IPS-18c (cell line): ENCODE results near the gene SNAP23.
A peak's percentile ranks its signal among the peaks of the same experiment; 100 is the strongest.
"Not testable (repeated sequence)": the region's sequence is repeated elsewhere in the genome, so short reads cannot be mapped to it uniquely, and the experiment has no call there.

Experiments
- H3K4me3 ChIP-seq: 2 replicates; pipeline ENCODE4 v1.7.0; 2013; ENCODE audit warnings: low read depth, mild to moderate bottlenecking, low read length, moderate library complexity; ENCODE audit not compliant: insufficient read depth
- H3K9me3 ChIP-seq: one replicate; pipeline ENCODE4 v1.6.1; 2013; ENCODE audit warnings: mild to moderate bottlenecking, low read length, moderate library complexity; ENCODE audit not compliant: control insufficient read depth, insufficient read depth

The SNAP23 gene

DNA sequence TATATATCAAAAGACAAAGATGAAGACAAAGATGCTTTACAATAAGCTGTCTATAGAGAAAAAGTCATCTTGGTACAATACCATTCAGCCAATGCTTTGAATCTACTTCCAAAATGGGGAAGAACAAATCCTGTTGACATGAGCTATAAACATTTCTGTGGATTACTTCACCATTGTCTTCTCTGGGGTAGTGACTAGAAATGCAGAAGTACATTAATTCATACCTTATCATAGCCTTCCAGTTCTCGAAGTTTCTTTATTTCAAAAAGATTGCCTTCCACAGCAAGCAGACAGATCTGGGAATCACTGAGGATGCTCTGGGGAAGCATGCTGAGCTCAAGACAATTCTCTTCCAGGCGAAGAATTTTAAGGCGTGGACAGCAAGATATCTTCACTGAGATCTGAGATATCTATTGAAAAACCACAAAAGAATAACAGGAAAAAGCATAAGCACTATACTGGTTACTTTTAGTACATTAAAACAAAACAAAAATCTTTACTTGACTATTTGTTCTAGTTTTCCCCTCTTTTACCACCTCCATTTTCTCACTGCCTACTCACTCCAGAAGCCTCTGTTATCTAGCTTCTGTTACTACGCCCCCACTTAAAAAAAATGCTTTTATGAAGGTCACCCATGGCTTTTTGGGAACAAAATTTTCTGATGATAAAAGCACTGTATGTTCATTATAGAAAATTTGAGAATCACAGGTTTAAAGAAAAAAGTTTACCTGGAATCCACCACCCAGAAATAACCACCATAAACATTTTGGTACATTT, 49.6 kb downstream of the SNAP23 start:
- no peak overlapping the region for H3K4me3 ChIP-seq
- H3K9me3 ChIP-seq: peaks cover 3% of the 10 kb centered on the region

GRCh38 chr15:42547918-42548248, 52.4 kb downstream of the SNAP23 start:
- Histone ChIP-seq H3K4me3 (peak overlapping the region; percentile 95), H3K9me3 (peaks cover 3% of the 10 kb centered on the region)

DNA sequence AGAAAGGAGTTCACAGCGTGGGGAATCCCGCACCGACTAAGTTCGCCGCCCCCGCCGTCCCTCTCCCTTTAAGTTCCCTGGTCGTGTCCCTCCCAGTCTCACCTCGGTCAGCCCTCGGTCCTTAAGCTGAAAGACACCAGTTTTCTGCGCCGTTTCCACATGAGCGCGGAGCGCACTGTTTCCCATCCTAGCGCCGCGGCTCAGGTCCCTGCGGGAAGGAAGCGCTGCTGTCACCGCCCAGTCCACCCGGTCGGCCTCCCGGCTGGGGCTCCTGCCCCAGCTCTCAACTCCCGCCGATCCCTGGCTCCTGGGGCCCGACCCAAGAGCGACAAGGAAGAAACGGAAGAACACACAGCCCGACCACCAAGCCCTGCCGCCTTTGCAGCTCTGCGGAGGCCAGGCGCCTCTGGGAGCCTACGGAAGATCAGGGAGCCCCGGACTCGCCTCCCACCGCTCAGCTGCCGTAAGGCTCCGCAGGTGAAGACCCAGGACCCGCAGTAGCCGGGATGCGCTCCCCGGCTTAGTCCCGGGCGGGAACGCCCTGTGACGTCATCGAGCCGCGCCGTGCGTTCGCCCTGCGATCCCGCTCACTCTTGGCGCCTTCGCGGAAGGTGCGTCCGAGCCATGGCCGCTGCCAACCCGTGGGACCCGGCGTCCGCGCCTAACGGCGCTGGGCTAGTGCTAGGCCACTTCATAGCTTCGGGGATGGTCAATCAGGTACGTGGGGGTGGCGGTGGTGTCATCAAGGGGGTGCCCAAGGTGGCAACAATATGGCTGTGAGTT, 53.0 kb downstream of the SNAP23 start, which contains the start of the genes HAUS2 and LRRC57:
HAUS2 (plus strand) TSS at position 590 of the 783 bp plus-strand sequence; CDS start at position 625, 35 bp downstream.
LRRC57 (minus strand) TSS at position 545 of the 783 bp plus-strand sequence; CDS start at position 186, 359 bp downstream.
- Histone ChIP-seq H3K9me3 (peaks cover 3% of the 10 kb centered on the region), H3K4me3 (peak within 1 kb of the TSS; percentile 95)

GRCh38 chr15:42549032-42549491, 53.6 kb downstream of the SNAP23 start:
- Histone ChIP-seq H3K9me3 (peaks cover 3% of the 10 kb centered on the region), H3K4me3 (peak overlapping the region; percentile 95)

DNA sequence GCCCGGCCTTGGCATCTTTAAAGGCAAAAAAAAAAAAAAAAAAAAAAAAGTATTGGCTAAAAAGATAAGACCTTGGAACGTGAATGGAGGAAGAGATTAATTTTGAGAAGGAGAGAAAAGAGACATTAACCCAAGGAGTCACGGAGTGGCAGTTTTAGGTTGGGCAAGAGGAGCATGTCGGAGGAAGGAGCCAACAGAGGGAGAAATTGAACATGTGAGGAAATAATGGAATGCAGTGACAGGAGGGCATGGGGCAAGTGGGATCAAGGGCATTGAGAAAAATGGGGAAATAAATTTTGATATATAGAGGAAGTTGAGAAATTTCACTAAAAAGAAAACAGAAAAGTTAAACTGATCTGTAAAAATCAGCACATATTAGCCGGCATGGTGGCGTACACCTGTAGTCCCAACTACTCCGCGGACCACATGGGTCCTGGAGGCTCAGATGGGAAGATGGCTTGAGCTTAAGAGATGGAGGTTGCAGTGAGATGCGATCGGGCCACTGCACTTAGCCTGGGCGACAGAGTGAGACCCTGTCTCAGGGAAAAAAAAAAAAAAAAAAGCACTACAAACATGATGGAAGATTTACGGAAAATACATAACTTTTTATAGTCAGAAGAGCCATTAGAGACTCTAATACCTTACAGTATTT, 54.4 kb downstream of the SNAP23 start:
- Histone ChIP-seq H3K4me3 (peak overlapping the region; percentile 95; the same call in 1 of the 2 replicates), H3K9me3 (peaks cover 3% of the 10 kb centered on the region)

DNA sequence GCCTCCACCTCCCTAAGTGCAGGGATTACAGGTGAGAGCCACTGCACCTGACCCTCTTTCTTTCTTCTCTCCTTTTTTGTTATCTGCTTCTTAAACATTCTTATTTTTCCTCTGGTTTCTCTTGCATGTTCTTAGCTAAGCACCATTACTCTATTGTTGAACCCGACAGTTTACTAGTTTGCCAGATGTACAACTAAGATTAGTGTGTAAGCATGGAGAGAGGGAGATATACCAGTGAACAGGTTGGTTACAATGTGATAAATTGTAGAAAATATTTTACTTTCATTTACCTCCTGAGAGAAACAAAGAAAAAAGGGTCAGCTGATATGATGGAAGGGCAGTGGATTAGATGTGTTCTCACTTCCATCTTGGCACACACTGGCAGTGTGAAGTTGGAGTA, 58.1 kb downstream of the SNAP23 start:
- H3K9me3 ChIP-seq: peaks cover 3% of the 10 kb centered on the region

DNA sequence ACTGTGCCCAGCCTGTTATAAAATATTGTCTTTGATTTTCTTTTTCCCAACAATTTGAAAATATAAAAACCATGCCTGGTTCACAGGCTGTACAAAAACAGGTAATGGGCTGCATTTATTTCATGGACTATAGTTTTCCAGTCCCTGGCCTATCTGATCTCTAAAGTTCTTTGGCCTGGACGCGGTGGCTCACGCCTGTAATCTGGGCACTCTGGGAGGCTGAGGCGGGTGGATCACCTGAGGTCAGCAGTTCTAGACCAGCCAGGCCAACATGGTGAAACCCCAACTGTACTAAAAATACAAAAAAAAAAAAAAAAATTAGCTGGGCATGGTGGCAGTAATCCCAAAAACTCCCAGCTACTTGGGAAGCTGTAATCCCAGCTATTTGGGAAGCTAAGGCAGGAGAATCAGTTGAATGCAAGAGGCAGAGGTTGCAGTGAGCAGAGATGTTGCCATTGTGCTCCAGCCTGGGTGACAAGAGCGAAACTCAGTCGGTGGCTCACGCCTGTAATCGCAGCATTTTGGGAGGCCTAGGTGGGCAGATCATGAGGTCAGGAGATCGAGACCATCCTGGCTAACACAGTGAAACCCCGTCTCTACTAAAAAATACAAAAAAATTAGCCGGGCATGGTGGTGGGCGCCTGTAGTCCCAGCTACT, 61.2 kb downstream of the SNAP23 start:
- H3K9me3 ChIP-seq, H3K4me3 ChIP-seq: not testable (repeated sequence)

More for the DNA sequence above, 58.1 kb downstream of the SNAP23 start:
- H3K4me3 ChIP-seq: no peak overlapping the region

DNA sequence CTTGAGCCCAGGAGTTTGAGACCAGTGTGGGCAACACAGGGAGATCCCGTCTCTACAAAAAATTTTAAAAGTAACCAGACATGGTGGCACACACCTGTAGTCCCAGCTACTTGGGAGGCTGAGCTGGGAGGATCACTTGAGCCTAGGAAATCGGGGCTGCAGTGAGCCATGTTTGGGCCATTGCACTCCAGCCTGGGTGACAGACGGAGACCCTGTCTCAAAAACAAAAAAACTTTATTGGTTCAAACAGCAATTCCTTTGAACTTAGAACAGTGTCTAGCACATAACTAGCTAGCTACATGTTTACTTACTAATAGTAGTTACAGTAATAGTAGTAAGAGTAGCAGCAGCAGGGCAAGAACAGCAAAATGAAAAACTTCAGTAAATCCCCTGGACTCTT, 63.3 kb downstream of the SNAP23 start:
- H3K4me3 ChIP-seq: no peak overlapping the region
- no peaks in the 10 kb centered on the region for H3K9me3 ChIP-seq

DNA sequence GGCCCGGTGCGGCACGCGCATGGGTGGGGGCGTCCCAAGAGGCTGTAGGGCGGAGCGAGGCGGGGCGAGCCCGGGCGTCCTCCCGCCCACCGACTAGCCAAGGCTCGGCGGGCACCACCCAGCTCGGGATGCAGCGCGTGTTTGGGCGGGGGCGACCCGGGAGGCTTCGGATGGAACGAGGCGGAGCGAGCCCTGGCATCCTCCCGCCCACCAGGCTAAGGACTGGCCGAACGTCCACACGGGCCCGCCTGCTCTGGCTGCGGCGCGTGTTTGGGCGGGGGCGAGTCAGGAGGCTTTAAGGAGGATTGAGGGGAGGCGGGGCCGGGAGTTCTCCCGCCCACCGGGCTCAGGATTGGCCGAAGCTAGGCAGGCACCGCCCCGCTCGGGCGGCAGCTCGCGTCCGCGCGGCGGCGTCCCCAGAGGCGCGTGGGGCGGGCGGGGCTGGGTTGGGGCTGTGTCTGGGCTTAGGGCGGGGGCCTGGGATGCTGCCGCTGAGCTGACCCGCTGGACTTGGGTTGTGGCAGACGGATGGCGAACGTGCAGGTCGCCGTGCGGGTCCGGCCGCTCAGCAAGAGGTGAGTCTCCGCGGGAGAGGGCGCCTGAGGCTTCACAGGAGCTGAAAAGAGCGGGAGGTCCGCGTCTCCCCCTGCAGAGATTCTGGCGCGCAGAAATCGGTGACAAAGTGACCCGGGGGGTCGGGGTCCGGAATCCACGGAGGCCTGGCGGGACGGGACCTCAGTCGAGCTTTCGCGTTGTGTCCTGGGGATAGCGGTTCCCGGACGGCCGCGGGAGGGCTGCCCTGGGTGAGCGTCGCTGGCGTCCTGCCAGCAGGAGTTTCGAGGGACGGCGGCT, 80.0 kb downstream of the SNAP23 start, which contains the start of gene STARD9:
STARD9 (plus strand) TSS at position 419 of the 852 bp plus-strand sequence; CDS start at position 529, 110 bp downstream.
- Histone ChIP-seq H3K4me3 (peak within 1 kb of the TSS; percentile 85), H3K9me3 (no peaks in the 10 kb centered on the region)

DNA sequence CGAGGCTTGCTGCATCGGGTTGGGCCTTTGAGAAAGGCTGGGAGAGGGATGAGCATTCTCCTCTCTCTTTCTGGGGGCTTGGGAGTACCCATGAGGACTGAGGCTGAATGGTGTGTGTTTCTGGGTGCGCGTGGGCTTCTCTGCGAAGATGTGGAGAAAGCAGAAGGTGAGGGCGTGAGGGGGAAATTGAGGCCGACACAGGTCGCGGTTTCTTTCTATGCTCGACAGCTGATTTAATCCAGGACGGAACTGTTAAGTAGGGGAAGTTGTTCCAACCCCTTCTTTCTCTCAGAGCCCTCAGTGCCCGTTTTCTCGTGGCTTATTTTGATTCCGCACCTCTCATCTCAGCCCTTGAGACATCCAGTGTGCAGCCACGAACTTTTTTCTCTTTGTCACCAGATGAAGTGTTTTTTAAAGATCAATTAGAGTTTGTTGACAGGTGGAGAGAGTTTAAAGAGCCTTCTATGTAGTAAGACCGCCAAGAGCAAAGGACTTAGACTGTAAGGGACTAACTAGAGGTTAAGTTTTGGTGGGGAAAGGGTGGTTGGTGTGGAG, 80.7 kb downstream of the SNAP23 start:
- Histone ChIP-seq H3K9me3 (no peaks in the 10 kb centered on the region), H3K4me3 (peak overlapping the region; percentile 85)

DNA sequence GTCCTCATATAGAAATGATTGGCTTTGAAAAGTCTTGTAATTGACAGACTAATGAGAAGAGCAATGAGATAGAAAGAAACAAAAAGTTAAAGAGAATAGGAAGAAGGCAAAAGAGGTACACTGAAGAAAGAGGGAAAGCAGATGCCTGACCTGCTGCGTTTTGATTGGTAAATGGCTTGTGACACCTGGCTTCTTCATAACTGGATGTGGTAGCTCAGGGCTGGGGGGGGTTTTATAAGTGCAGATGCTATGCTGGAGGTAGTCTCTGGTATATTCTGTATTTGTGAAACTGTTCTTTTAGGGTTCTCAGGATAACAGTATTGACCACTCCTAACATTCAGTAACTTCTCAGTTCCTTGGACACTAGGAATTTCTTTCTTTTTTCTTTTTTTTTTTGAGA, 81.3 kb downstream of the SNAP23 start:
- H3K4me3 ChIP-seq: no peak overlapping the region
- H3K9me3 ChIP-seq: no peaks in the 10 kb centered on the region

DNA sequence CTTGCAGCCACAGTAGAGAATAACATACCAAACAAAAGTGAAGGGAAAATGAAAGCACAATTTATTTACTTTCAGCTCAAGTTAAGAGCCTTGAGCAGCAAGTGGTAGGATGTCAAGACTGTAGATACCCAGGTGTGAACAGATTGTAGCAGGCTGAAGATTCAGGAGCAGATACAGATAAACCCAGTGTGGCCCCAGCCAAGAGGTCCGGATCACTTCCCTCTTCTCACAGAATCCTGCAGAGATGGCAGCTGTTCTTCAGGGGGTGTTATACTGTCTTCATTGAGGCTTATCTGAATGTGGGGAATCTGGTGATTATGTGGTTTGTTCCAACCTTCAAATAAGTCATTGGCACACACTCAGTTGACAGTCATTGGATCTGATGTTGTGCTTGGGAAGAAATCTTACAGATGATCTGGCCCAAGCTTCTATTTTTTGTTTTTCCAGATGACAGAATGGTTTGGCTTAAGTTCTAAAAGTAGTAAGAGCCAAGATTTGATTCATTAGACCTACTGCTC, 82.1 kb downstream of the SNAP23 start:
- no peak overlapping the region for H3K4me3 ChIP-seq
- no peaks in the 10 kb centered on the region for H3K9me3 ChIP-seq

- Histone ChIP-seq H3K4me3 (no peak overlapping the region), H3K9me3 (no peaks in the 10 kb centered on the region)
Observed at GRCh38 chr15:42578984-42579537, 83.6 kb downstream of the SNAP23 start.

- H3K4me3 ChIP-seq: peak overlapping the region; percentile 44; the same call in 1 of the 2 replicates
- no peaks in the 10 kb centered on the region for H3K9me3 ChIP-seq
Observed at GRCh38 chr15:42581272-42581730, 85.9 kb downstream of the SNAP23 start.
